ENCODE data around the gene CENPS. TPM values are rescaled to one million over a fixed set of nuclear protein-coding genes. Genes with fewer than 3 reads are reported as not detected.
"Not testable (repeated sequence)": the region's sequence is repeated elsewhere in the genome, so short reads cannot be mapped to it uniquely, and the experiment has no call there.

CENPS gene
- total RNA-seq, 4 donors from 2014 or later, result 5.8 to 22.4 (median 11.4) TPM

GRCh38 chr1:10450156-10450814 lies 20.1 kb downstream of the CENPS start:
- Histone ChIP-seq H3K4me3 (replicated peaks in 1 of 3) (no peak overlapping the region), H3K27ac (no peak overlapping the region), H3K9me3 (no peaks in the 10 kb centered on the region), H3K36me3 (no peaks in the 10 kb centered on the region), H3K4me1 (no peaks in the 10 kb centered on the region), H3K27me3 (no peaks in the 10 kb centered on the region)
- no peak for DNase-seq
- TF ChIP-seq POLR2A (IDR thresholded peaks at IDR 0.05), result no peak
- TF ChIP-seq CTCF (IDR thresholded peaks at IDR 0.05), result no peak
- 82 to 87% methylated on average over 14 to 21 of the region's 21 CpGs for WGBS, 2 donors
- intact Hi-C loops (cut with DNase I), result no loop called here

GRCh38 chr1:10450836-10451235 lies 20.6 kb downstream of the CENPS start:
- intact Hi-C loops (cut with DNase I), result no loop called here
- Histone ChIP-seq H3K9me3 (no peaks in the 10 kb centered on the region), H3K4me3 (replicated peaks in 1 of 3) (no peak overlapping the region), H3K27ac (no peak overlapping the region), H3K4me1 (no peaks in the 10 kb centered on the region), H3K27me3 (no peaks in the 10 kb centered on the region), H3K36me3 (no peaks in the 10 kb centered on the region)
- DNase-seq, result no peak
- TF ChIP-seq CTCF (IDR thresholded peaks at IDR 0.05), result no peak
- no peak for TF ChIP-seq POLR2A (IDR thresholded peaks at IDR 0.05)
- WGBS, 2 donors, result 43 to 49% methylated on average over 6 of the region's 6 CpGs

- no peak overlapping the region for H3K27ac ChIP-seq
- no peak for DNase-seq
- no peak overlapping the region for H3K4me3 ChIP-seq (replicated peaks in 1 of 3)
- H3K27me3 ChIP-seq, result no peaks in the 10 kb centered on the region
- H3K36me3 ChIP-seq, result no peaks in the 10 kb centered on the region
- H3K9me3 ChIP-seq, result no peaks in the 10 kb centered on the region
- 4 to 10% methylated on average over 10 of the region's 10 CpGs for WGBS, 2 donors
- no peak for TF ChIP-seq CTCF (IDR thresholded peaks at IDR 0.05)
- TF ChIP-seq POLR2A (IDR thresholded peaks at IDR 0.05), result no peak
- no peaks in the 10 kb centered on the region for H3K4me1 ChIP-seq
- intact Hi-C loops (cut with DNase I), result no loop called here
These were observed 21.1 kb downstream of the CENPS start for GRCh38 chr1:10451287-10451686.

GRCh38 chr1:10456048-10456447 lies 25.8 kb downstream of the CENPS start:
- no peak overlapping the region for H3K4me3 ChIP-seq (replicated peaks in 1 of 3)
- TF ChIP-seq CTCF (IDR thresholded peaks at IDR 0.05), result no peak
- TF ChIP-seq POLR2A (IDR thresholded peaks at IDR 0.05), result no peak
- DNase-seq, result no peak
- 88 to 89% methylated on average over 5 of the region's 5 CpGs for WGBS, 2 donors
- intact Hi-C loops (cut with DNase I), result no loop called here
- H3K27me3 ChIP-seq, result no peaks in the 10 kb centered on the region
- peaks cover 0 to under 1% of the 10 kb centered on the region in 2 donors for H3K36me3 ChIP-seq
- H3K27ac ChIP-seq, result no peak overlapping the region
- H3K4me1 ChIP-seq, result no peaks in the 10 kb centered on the region
- H3K9me3 ChIP-seq, result no peaks in the 10 kb centered on the region

GRCh38 chr1:10456661-10457060 lies 26.4 kb downstream of the CENPS start:
- Histone ChIP-seq H3K4me1 (no peaks in the 10 kb centered on the region), H3K27me3 (no peaks in the 10 kb centered on the region), H3K4me3 (replicated peaks in 1 of 3) (no peak overlapping the region), H3K27ac (no peak overlapping the region), H3K9me3 (no peaks in the 10 kb centered on the region), H3K36me3 (peaks cover under 1 to 7% of the 10 kb centered on the region in 2 donors)
- intact Hi-C loops (cut with DNase I), result no loop called here
- no peak for TF ChIP-seq CTCF (IDR thresholded peaks at IDR 0.05)
- TF ChIP-seq POLR2A (IDR thresholded peaks at IDR 0.05), result no peak
- no peak for DNase-seq
- 84 to 88% methylated on average over 7 of the region's 7 CpGs for WGBS, 2 donors

GRCh38 chr1:10457462-10457861 lies 27.2 kb downstream of the CENPS start:
- H3K4me3 ChIP-seq (replicated peaks in 1 of 3); intact Hi-C loops (cut with DNase I); H3K4me1 ChIP-seq; H3K9me3 ChIP-seq; H3K27me3 ChIP-seq; DNase-seq; H3K27ac ChIP-seq: not testable (repeated sequence)
- H3K36me3 ChIP-seq, result peaks cover 8 to 10% of the 10 kb centered on the region in 2 donors
- WGBS, 2 donors, result 67 to 69% methylated on average over 7 of the region's 7 CpGs
